SK-N-SH (cell line): ENCODE measurements around the gene TUBGCP3. TPM values are rescaled to one million over a fixed set of nuclear protein-coding genes. Genes with fewer than 3 reads are reported as not detected.

ENCODE experiments used
- CTCF ChIA-PET: fragments of 300-600, 350-600 bp; formaldehyde crosslinking; extraction: SDS; loops from one replicate; lab custom pipeline; 2021; lab: Yijun Ruan, JAX
- POLR2A ChIA-PET: fragments of 350-600 bp; sonication (Branson Sonifier 250); formaldehyde crosslinking; extraction: SDS; loops from one replicate; lab custom pipeline; 2020; ENCODE audit warnings: antibody characterized with exemption, inconsistent platforms; lab: Yijun Ruan, JAX
- DNase-seq: peaks from one replicate; pipeline ENCODE4 v3.0.0; 2012
- H2AFZ ChIP-seq: fragments of 200-600 bp; sonication (generic); 2 replicates; pipeline ENCODE4 v1.8.1; 2016; ENCODE audit warnings: antibody characterized with exemption, mild to moderate bottlenecking, low read depth
- H3F3A ChIP-seq: fragments of 200-600 bp; sonication (generic); replicated peaks from 2 replicates; pipeline ENCODE3; 2016; ENCODE audit warnings: antibody characterized with exemption, mild to moderate bottlenecking; ENCODE audit not compliant: insufficient read depth
- H3K27ac ChIP-seq, 2 experiments: fragments of 200-500 bp in 1 of 2; fragments of 200-600 bp in 1 of 2; sonication (Bioruptor generic) in 1 of 2; sonication (generic), shearing (Covaris generic) in 1 of 2; 2 replicates each; pipeline versions ENCODE4 v1.5.1 to v1.6.1; 2014 to 2016; ENCODE audit warnings: low read depth in 2 of 2, inconsistent platforms in 1 of 2, low read length in 1 of 2, mild to moderate bottlenecking in 1 of 2, mixed read lengths in 1 of 2
- H3K27me3 ChIP-seq: fragments of 200-600 bp; sonication (generic), shearing (Covaris generic); 2 replicates; pipeline ENCODE4 v1.6.1; 2016; ENCODE audit warnings: mixed run types; ENCODE audit not compliant: insufficient read depth
- H3K36me3 ChIP-seq, 2 experiments: fragments of 200-500 bp in 1 of 2; fragments of 200-600 bp in 1 of 2; sonication (Bioruptor generic) in 1 of 2; sonication (generic) in 1 of 2; replicated peaks in 1 of 2; 2 replicates each; pipeline versions ENCODE3 to v1.5.1; 2014 to 2016; ENCODE audit warnings: low read length in 1 of 2, mild to moderate bottlenecking in 1 of 2; ENCODE audit not compliant: insufficient read depth in 2 of 2, control insufficient read depth in 1 of 2
- H3K4me1 ChIP-seq, 2 experiments: fragments of 200-500 bp in 1 of 2; fragments of 200-600 bp in 1 of 2; sonication (Bioruptor generic) in 1 of 2; sonication (generic), shearing (Covaris generic) in 1 of 2; 2 replicates each; pipeline versions ENCODE4 v1.5.1 to v1.6.1; 2014 to 2016; ENCODE audit warnings: low read depth in 1 of 2, low read length in 1 of 2, mixed run types in 1 of 2; ENCODE audit not compliant: insufficient read depth in 2 of 2, control insufficient read depth in 1 of 2
- H3K4me2 ChIP-seq: fragments of 200-600 bp; sonication (generic), shearing (Covaris generic); 2 replicates; pipeline ENCODE4 v1.6.1; 2017; ENCODE audit warnings: mixed run types
- H3K4me3 ChIP-seq, 2 experiments: fragments of 200-500 bp in 1 of 2; fragments of 200-600 bp in 1 of 2; sonication (Bioruptor generic) in 1 of 2; sonication (generic), shearing (Covaris generic) in 1 of 2; 2 replicates each; pipeline versions ENCODE4 v1.5.1 to v1.8.1; 2014 to 2016; ENCODE audit warnings: low read depth in 2 of 2, inconsistent platforms in 1 of 2, low read length in 1 of 2, mild to moderate bottlenecking in 1 of 2, mixed read lengths in 1 of 2, moderate library complexity in 1 of 2
- H3K79me2 ChIP-seq: fragments of 200-600 bp; sonication (generic); 2 replicates; pipeline ENCODE4 v1.8.1; 2017; ENCODE audit warnings: mild to moderate bottlenecking; ENCODE audit not compliant: insufficient read depth
- H3K9ac ChIP-seq: fragments of 200-600 bp; sonication (generic); 2 replicates; pipeline ENCODE4 v1.6.1; 2017; ENCODE audit warnings: mixed run types
- H3K9me2 ChIP-seq: fragments of 200-600 bp; sonication (generic); 2 replicates; pipeline ENCODE4 v1.6.1; 2017; ENCODE audit warnings: mixed run types
- H3K9me3 ChIP-seq: fragments of 200-600 bp; sonication (generic); 2 replicates; pipeline ENCODE4 v1.6.1; 2017; ENCODE audit warnings: mixed run types, mild to moderate bottlenecking, moderate library complexity
- H4K20me1 ChIP-seq: fragments of 200-600 bp; sonication (generic); 2 replicates; pipeline ENCODE4 v1.6.1; 2017; ENCODE audit warnings: mild to moderate bottlenecking, mixed run types; ENCODE audit not compliant: insufficient read depth
- CHD2 ChIP-seq: fragments of 150-350 bp; IDR thresholded peaks from 2 replicates; pipeline ENCODE4 v1.6.1; 2018; ENCODE audit warnings: low read length; ENCODE audit not compliant: partially characterized antibody
- FOSL2 ChIP-seq: IDR thresholded peaks from 2 replicates; pipeline ENCODE4 v1.4.0; 2012; ENCODE audit warnings: low read depth, mild to moderate bottlenecking, moderate library complexity, borderline replicate concordance
- FOXJ3 ChIP-seq: sonication (generic); formaldehyde crosslinking; IDR thresholded peaks from 2 replicates; pipeline ENCODE4 v1.5.1; 2020; ENCODE audit warnings: mild to moderate bottlenecking, missing genetic modification reagents
- GABPA ChIP-seq: IDR thresholded peaks from 2 replicates; pipeline ENCODE4 v1.4.0; 2012; ENCODE audit warnings: low read depth, mild to moderate bottlenecking
- JUND ChIP-seq: IDR thresholded peaks from 2 replicates; pipeline ENCODE4 v1.4.0; 2012
- MAX ChIP-seq: IDR thresholded peaks from 2 replicates; pipeline ENCODE4 v1.4.0; 2012; ENCODE audit warnings: low read depth
- MXI1 ChIP-seq: IDR thresholded peaks from 2 replicates; pipeline ENCODE4 v1.6.1; 2012; ENCODE audit warnings: mild to moderate bottlenecking, low read depth, low read length, improper control_type of control experiment
- NFIC ChIP-seq: IDR thresholded peaks from 2 replicates; pipeline ENCODE4 v1.4.0; 2012; ENCODE audit warnings: borderline replicate concordance
- NRF1 ChIP-seq: IDR thresholded peaks from 2 replicates; pipeline ENCODE4 v1.6.1; 2012; ENCODE audit warnings: low read depth, mild to moderate bottlenecking, low read length
- RAD21 ChIP-seq: IDR thresholded peaks from 2 replicates; pipeline ENCODE4 v1.6.1; 2012; ENCODE audit warnings: mild to moderate bottlenecking, low read length
- RCOR1 ChIP-seq: fragments of 150-350 bp; IDR thresholded peaks from 2 replicates; pipeline ENCODE4 v1.6.1; 2017; ENCODE audit warnings: antibody characterized with exemption, low read length
- RFX5 ChIP-seq: IDR thresholded peaks from 2 replicates; pipeline ENCODE4 v1.6.1; 2012; ENCODE audit warnings: mild to moderate bottlenecking, improper control_type of control experiment, low read length
- SIN3A ChIP-seq: IDR thresholded peaks from 2 replicates; pipeline ENCODE4 v1.6.1; 2012; ENCODE audit warnings: low read depth, mild to moderate bottlenecking, low read length, moderate library complexity, borderline replicate concordance
- TAF1 ChIP-seq: IDR thresholded peaks from 2 replicates; pipeline ENCODE4 v1.6.1; 2012; ENCODE audit warnings: low read depth, mild to moderate bottlenecking, low read length, moderate library complexity, borderline replicate concordance
- TCF12 ChIP-seq: IDR thresholded peaks from 2 replicates; pipeline ENCODE4 v1.4.0; 2012
- ZBTB33 ChIP-seq: IDR thresholded peaks from 2 replicates; pipeline ENCODE4 v1.4.0; 2012; ENCODE audit warnings: low read depth, borderline replicate concordance
- WGBS: methylation state at CpG from one replicate; pipeline ENCODE4 v1.1.6; 2017; ENCODE audit warnings: low lambda C conversion rate; 5-methylcytosine and 5-hydroxymethylcytosine counted together
- polyA plus RNA-seq, 3 experiments: library from polyadenylated mRNA; depleted of rRNA; stranded (reverse); fragments of >200 nt; gene quantifications; 2 replicates each; pipeline ENCODE4 v1.2.3, GENCODE V29; 2012
- TF ChIP-seq, protein P1 (sequence below): fragments of 200-600 bp; sonication (generic); IDR thresholded peaks from 2 replicates; pipeline ENCODE4 v1.6.1; 2017; ENCODE audit warnings: antibody characterized with exemption, mild to moderate bottlenecking, moderate library complexity
- TF ChIP-seq, protein P2 (sequence below): IDR thresholded peaks from 2 replicates; pipeline ENCODE4 v1.4.0; 2012; ENCODE audit warnings: low read depth, borderline replicate concordance
- TF ChIP-seq, protein P3 (sequence below): IDR thresholded peaks from 2 replicates; pipeline ENCODE4 v1.6.1; 2012; ENCODE audit warnings: mild to moderate bottlenecking, low read depth, low read length, moderate library complexity

Gene TUBGCP3
- polyA plus RNA-seq, 1 of the 3 experiments (the other 2 are of a cell fraction), result 16.8 TPM

- H4K20me1 ChIP-seq, result no peaks in the 10 kb centered on the region
- WGBS, result 83% methylated on average over 21 of the region's 27 CpGs
- H3K4me3 ChIP-seq, result no peak overlapping the region
- DNase-seq, result no peak
- H3K36me3 ChIP-seq, result no peaks in the 10 kb centered on the region
- no peaks in the 10 kb centered on the region for H3K9me3 ChIP-seq
- H3K79me2 ChIP-seq, result no peaks in the 10 kb centered on the region
- H2AFZ ChIP-seq, result no peak overlapping the region
- H3K9ac ChIP-seq, result no peak overlapping the region
- peaks cover 41% of the 10 kb centered on the region for H3K27me3 ChIP-seq
- POLR2A ChIA-PET, result no interaction called here
- no peaks in the 10 kb centered on the region for H3F3A ChIP-seq
- CTCF ChIA-PET, result interaction anchor here (0.8 to 4.4 kb wide), 3 partner anchors 236 to 237 kb away, joined by 3 to 29 read pairs (median 3); no protein-coding TSS in a partner anchor
- H3K4me2 ChIP-seq, result no peak overlapping the region
- peaks cover 0 to 10% of the 10 kb centered on the region in 2 experiments; a peak in 1 of 4 replicates for H3K4me1 ChIP-seq
- H3K9me2 ChIP-seq, result no peaks in the 10 kb centered on the region
- TF ChIP-seq TCF12 (no peak), RFX5 (no peak), MXI1 (no peak), FOSL2 (no peak), JUND (no peak), TAF1 (no peak)
- TF ChIP-seq, protein P1, sequence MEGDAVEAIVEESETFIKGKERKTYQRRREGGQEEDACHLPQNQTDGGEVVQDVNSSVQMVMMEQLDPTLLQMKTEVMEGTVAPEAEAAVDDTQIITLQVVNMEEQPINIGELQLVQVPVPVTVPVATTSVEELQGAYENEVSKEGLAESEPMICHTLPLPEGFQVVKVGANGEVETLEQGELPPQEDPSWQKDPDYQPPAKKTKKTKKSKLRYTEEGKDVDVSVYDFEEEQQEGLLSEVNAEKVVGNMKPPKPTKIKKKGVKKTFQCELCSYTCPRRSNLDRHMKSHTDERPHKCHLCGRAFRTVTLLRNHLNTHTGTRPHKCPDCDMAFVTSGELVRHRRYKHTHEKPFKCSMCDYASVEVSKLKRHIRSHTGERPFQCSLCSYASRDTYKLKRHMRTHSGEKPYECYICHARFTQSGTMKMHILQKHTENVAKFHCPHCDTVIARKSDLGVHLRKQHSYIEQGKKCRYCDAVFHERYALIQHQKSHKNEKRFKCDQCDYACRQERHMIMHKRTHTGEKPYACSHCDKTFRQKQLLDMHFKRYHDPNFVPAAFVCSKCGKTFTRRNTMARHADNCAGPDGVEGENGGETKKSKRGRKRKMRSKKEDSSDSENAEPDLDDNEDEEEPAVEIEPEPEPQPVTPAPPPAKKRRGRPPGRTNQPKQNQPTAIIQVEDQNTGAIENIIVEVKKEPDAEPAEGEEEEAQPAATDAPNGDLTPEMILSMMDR, result no peak
- TF ChIP-seq, protein P2, sequence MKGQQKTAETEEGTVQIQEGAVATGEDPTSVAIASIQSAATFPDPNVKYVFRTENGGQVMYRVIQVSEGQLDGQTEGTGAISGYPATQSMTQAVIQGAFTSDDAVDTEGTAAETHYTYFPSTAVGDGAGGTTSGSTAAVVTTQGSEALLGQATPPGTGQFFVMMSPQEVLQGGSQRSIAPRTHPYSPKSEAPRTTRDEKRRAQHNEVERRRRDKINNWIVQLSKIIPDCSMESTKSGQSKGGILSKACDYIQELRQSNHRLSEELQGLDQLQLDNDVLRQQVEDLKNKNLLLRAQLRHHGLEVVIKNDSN, result no peak
- H3K27ac ChIP-seq, result no peak overlapping the region
Observed at GRCh38 chr13:112637017-112637801, 49.3 kb upstream of the TUBGCP3 start.

- H3K9ac ChIP-seq, result no peak overlapping the region
- DNase-seq, result no peak
- peaks cover 41% of the 10 kb centered on the region for H3K27me3 ChIP-seq
- no peaks in the 10 kb centered on the region for H3K9me3 ChIP-seq
- H2AFZ ChIP-seq, result no peak overlapping the region
- ChIA-PET CTCF (interaction anchor here (0.8 to 1.3 kb wide), 2 partner anchors 237 to 238 kb away, joined by 3 read pairs; no protein-coding TSS in a partner anchor), POLR2A (no interaction called here)
- peaks cover 0 to 10% of the 10 kb centered on the region in 2 experiments; a peak in 1 of 4 replicates for H3K4me1 ChIP-seq
- no peaks in the 10 kb centered on the region for H3K9me2 ChIP-seq
- no peak overlapping the region for H3K4me2 ChIP-seq
- no peaks in the 10 kb centered on the region for H3F3A ChIP-seq
- no peaks in the 10 kb centered on the region for H3K36me3 ChIP-seq
- H3K79me2 ChIP-seq, result no peaks in the 10 kb centered on the region
- H4K20me1 ChIP-seq, result no peaks in the 10 kb centered on the region
- no peak overlapping the region for H3K4me3 ChIP-seq
- H3K27ac ChIP-seq, result no peak overlapping the region
- WGBS, result 74% methylated on average over 15 of the region's 19 CpGs
- TF ChIP-seq FOXJ3 (CRISPR knock-in tag) (no peak), ZBTB33 (no peak), GABPA (no peak), CHD2 (no peak), MAX (no peak), NFIC (no peak), RAD21 (no peak), RCOR1 (no peak), NRF1 (no peak), SIN3A (no peak)
- TF ChIP-seq, protein P3, sequence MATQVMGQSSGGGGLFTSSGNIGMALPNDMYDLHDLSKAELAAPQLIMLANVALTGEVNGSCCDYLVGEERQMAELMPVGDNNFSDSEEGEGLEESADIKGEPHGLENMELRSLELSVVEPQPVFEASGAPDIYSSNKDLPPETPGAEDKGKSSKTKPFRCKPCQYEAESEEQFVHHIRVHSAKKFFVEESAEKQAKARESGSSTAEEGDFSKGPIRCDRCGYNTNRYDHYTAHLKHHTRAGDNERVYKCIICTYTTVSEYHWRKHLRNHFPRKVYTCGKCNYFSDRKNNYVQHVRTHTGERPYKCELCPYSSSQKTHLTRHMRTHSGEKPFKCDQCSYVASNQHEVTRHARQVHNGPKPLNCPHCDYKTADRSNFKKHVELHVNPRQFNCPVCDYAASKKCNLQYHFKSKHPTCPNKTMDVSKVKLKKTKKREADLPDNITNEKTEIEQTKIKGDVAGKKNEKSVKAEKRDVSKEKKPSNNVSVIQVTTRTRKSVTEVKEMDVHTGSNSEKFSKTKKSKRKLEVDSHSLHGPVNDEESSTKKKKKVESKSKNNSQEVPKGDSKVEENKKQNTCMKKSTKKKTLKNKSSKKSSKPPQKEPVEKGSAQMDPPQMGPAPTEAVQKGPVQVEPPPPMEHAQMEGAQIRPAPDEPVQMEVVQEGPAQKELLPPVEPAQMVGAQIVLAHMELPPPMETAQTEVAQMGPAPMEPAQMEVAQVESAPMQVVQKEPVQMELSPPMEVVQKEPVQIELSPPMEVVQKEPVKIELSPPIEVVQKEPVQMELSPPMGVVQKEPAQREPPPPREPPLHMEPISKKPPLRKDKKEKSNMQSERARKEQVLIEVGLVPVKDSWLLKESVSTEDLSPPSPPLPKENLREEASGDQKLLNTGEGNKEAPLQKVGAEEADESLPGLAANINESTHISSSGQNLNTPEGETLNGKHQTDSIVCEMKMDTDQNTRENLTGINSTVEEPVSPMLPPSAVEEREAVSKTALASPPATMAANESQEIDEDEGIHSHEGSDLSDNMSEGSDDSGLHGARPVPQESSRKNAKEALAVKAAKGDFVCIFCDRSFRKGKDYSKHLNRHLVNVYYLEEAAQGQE, result no peak
Observed at GRCh38 chr13:112636401-112636975, 48.5 kb upstream of the TUBGCP3 start.
